CD4-positive, alpha-beta T cell treated with Interleukin-1 beta for 1 hour (primary cell): ENCODE measurements around the gene BAG2.

Experiments used
- DNase-seq, 2 donors: peaks; one replicate each; pipeline ENCODE4 v3.0.0-alpha.2; 2020 to 2022

BAG2 gene

GRCh38 chr6:57177545-57178265 lies 5.6 kb downstream of the BAG2 start:
- DNase-seq = no peak

GRCh38 chr6:57180596-57180995 lies 8.5 kb downstream of the BAG2 start:
- DNase-seq = no peak

GRCh38 chr6:57182017-57182432 lies 9.9 kb downstream of the BAG2 start:
- no peak for DNase-seq

GRCh38 chr6:57183336-57183735 lies 11.2 kb downstream of the BAG2 start:
- DNase-seq = no peak

- DNase-seq = no peak
Measured at GRCh38 chr6:57190140-57190539, 18.0 kb downstream of the BAG2 start.

- DNase-seq = no peak
Measured at GRCh38 chr6:57193177-57193576, 21.1 kb downstream of the BAG2 start.

GRCh38 chr6:57195457-57195856 lies 23.3 kb downstream of the BAG2 start:
- no peak for DNase-seq

GRCh38 chr6:57198926-57199636 lies 27.0 kb downstream of the BAG2 start:
- no peak for DNase-seq

GRCh38 chr6:57201718-57202117 lies 29.6 kb downstream of the BAG2 start:
- DNase-seq = no peak

GRCh38 chr6:57205550-57206328 lies 33.6 kb downstream of the BAG2 start:
- no peak for DNase-seq

- no peak for DNase-seq
Measured at GRCh38 chr6:57207141-57207540, 35.0 kb downstream of the BAG2 start.

- DNase-seq = no peak
Measured at GRCh38 chr6:57207872-57208271, 35.7 kb downstream of the BAG2 start.

GRCh38 chr6:57209030-57209429 lies 36.9 kb downstream of the BAG2 start:
- DNase-seq = no peak

- DNase-seq = no peak
Measured at GRCh38 chr6:57210060-57210459, 37.9 kb downstream of the BAG2 start.

GRCh38 chr6:57215260-57215659 lies 43.1 kb downstream of the BAG2 start:
- DNase-seq = no peak

- DNase-seq = no peak
Measured at GRCh38 chr6:57216235-57217101, 44.3 kb downstream of the BAG2 start.

- DNase-seq = no peak
Measured at GRCh38 chr6:57217270-57217669, 45.1 kb downstream of the BAG2 start.

- no peak for DNase-seq
Measured at GRCh38 chr6:57220083-57220703, 48.1 kb downstream of the BAG2 start.

- DNase-seq = peak; percentile 27 to 40
Measured at GRCh38 chr6:57221191-57221935, 49.2 kb downstream of the BAG2 start.

- peak; percentile 86 to 87 for DNase-seq
Measured at GRCh38 chr6:57221936-57222742, 50.0 kb downstream of the BAG2 start, which contains the start of gene RAB23. RAB23 (minus strand) TSS chr6:57222307; CDS start chr6:57210380, 11,927 bp downstream.

- no peak for DNase-seq
Measured at GRCh38 chr6:57222743-57223077, 50.6 kb downstream of the BAG2 start.
